CD4-positive, CD25-positive, alpha-beta regulatory T cell (primary cell): ENCODE data around the gene CNOT3. TPM values are rescaled to one million over a fixed set of nuclear protein-coding genes. Genes with fewer than 3 reads are reported as not detected.
A peak's percentile ranks its signal among the peaks of the same experiment; 100 is the strongest.
"Not testable (repeated sequence)": the region's sequence is repeated elsewhere in the genome, so short reads cannot be mapped to it uniquely, and the experiment has no call there.

Source experiments
- ATAC-seq, 2 donors: fragments of 150-1000 bp; cut with Tn5 transposase; one replicate each; pipeline ENCODE4 v1.10.0; 2021; ENCODE audit warnings: low read depth in 2 of 2, moderate number of reproducible peaks in 2 of 2, moderate library complexity in 1 of 2
- DNase-seq, 3 donors: peaks; one replicate each; pipeline versions ENCODE4 v3.0.0 to v3.0.0-alpha.2; 2012 to 2022; ENCODE audit warnings: mixed read lengths in 1 of 3
- H3K27ac ChIP-seq: one replicate; pipeline ENCODE4 v1.7.0; 2013; ENCODE audit warnings: mild to moderate bottlenecking, low read length; ENCODE audit not compliant: insufficient read depth, poor library complexity, severe bottlenecking
- H3K27me3 ChIP-seq: one replicate; pipeline ENCODE4 v1.7.0; 2013; ENCODE audit warnings: low read length; ENCODE audit not compliant: control insufficient read depth, insufficient read depth
- H3K36me3 ChIP-seq: one replicate; pipeline ENCODE4 v1.7.0; 2013; ENCODE audit warnings: mild to moderate bottlenecking, low read length, moderate library complexity; ENCODE audit not compliant: control insufficient read depth, insufficient read depth
- H3K4me1 ChIP-seq: 2 replicates; pipeline ENCODE4 v1.7.0; 2013; ENCODE audit warnings: mild to moderate bottlenecking, low read length; ENCODE audit not compliant: insufficient read depth, control insufficient read depth, poor library complexity, severe bottlenecking
- H3K4me3 ChIP-seq: one replicate; pipeline ENCODE4 v1.7.0; 2013; ENCODE audit warnings: low read depth, mild to moderate bottlenecking, low read length, moderate library complexity
- H3K9me3 ChIP-seq, 2 experiments: 1 replicate in 1 of 2; 2 replicates in 1 of 2; pipeline ENCODE4 v1.7.0; 2013; ENCODE audit warnings: low read length in 2 of 2, mild to moderate bottlenecking in 1 of 2, moderate library complexity in 1 of 2; ENCODE audit not compliant: control insufficient read depth in 2 of 2
- H3K27ac Mint-ChIP-seq, 3 donors: one replicate each; pipeline ENCODE4 v1.8.0; 2020 to 2022; ENCODE audit warnings: mild to moderate bottlenecking in 3 of 3, mixed read lengths in 3 of 3, moderate library complexity in 2 of 3
- H3K27me3 Mint-ChIP-seq: one replicate; pipeline ENCODE4 v1.8.0; 2022; ENCODE audit warnings: mild to moderate bottlenecking, mixed read lengths
- H3K36me3 Mint-ChIP-seq: one replicate; pipeline ENCODE4 v1.8.0; 2020; ENCODE audit warnings: mixed read lengths
- H3K4me1 Mint-ChIP-seq, 4 donors: one replicate each; pipeline ENCODE4 v1.8.0; 2020 to 2022; ENCODE audit warnings: mixed read lengths in 4 of 4, mild to moderate bottlenecking in 1 of 4
- H3K4me3 Mint-ChIP-seq, 4 donors: one replicate each; pipeline ENCODE4 v1.8.0; 2020 to 2022; ENCODE audit warnings: mild to moderate bottlenecking in 4 of 4, mixed read lengths in 4 of 4, moderate library complexity in 3 of 4
- H3K9me3 Mint-ChIP-seq, 7 donors: one replicate each; pipeline ENCODE4 v1.8.0; 2020 to 2022; ENCODE audit warnings: mixed read lengths in 7 of 7, mild to moderate bottlenecking in 3 of 7, moderate library complexity in 2 of 7
- polyA plus RNA-seq, 4 donors: library from polyadenylated mRNA; unstranded; fragments of 300-500 nt; fragmentation: Illumina TruSeq; gene quantifications; one replicate each; pipeline ENCODE4 v1.2.3, GENCODE V29; 2021
- total RNA-seq: library from RNA; stranded (reverse); gene quantifications from one replicate; pipeline ENCODE4 v1.2.3, GENCODE V29; 2022

The CNOT3 gene
- total and polyA plus RNA-seq, 5 donors from 2014 or later = 3.9 to 56.9 (median 6.1) TPM

GRCh38 chr19:54179921-54180461, 42.4 kb downstream of the CNOT3 start:
- no peak for ATAC-seq
- DNase-seq = no peak
- H3K36me3 Mint-ChIP-seq = peaks cover 17% of the 10 kb centered on the region
- peaks cover 0 to 2% (median under 1%) of the 10 kb centered on the region in 4 donors for H3K4me1 Mint-ChIP-seq
- no peaks in the 10 kb centered on the region for H3K36me3 ChIP-seq
- no peaks in the 10 kb centered on the region for H3K27me3 ChIP-seq
- peaks cover 0 to 3% (median 0%) of the 10 kb centered on the region in 7 donors for H3K9me3 Mint-ChIP-seq
- no peak overlapping the region for H3K4me3 Mint-ChIP-seq
- H3K4me1 ChIP-seq = no peaks in the 10 kb centered on the region
- no peak overlapping the region for H3K27ac ChIP-seq
- no peaks in the 10 kb centered on the region for H3K27me3 Mint-ChIP-seq
- no peak overlapping the region for H3K27ac Mint-ChIP-seq
- no peaks in the 10 kb centered on the region for H3K9me3 ChIP-seq
- no peak overlapping the region for H3K4me3 ChIP-seq

- ATAC-seq (no peak), DNase-seq (no peak)
- Mint-ChIP-seq H3K27ac (no peak overlapping the region), H3K4me3 (no peak overlapping the region), H3K27me3 (no peaks in the 10 kb centered on the region), H3K36me3 (peaks cover 17% of the 10 kb centered on the region), H3K9me3 (peaks cover 0 to 3% (median 0%) of the 10 kb centered on the region in 7 donors), H3K4me1 (peaks cover 0 to 2% (median 0%) of the 10 kb centered on the region in 4 donors)
- Histone ChIP-seq H3K4me3 (no peak overlapping the region), H3K9me3 (no peaks in the 10 kb centered on the region), H3K36me3 (no peaks in the 10 kb centered on the region), H3K27me3 (no peaks in the 10 kb centered on the region), H3K4me1 (no peaks in the 10 kb centered on the region), H3K27ac (no peak overlapping the region)
Observed at GRCh38 chr19:54180691-54181091, 43.1 kb downstream of the CNOT3 start.

- not testable (repeated sequence) for H3K36me3 ChIP-seq, H3K27me3 Mint-ChIP-seq, H3K9me3 Mint-ChIP-seq
Observed at GRCh38 chr19:54181894-54182293, 44.3 kb downstream of the CNOT3 start.

GRCh38 chr19:54183431-54183830, 45.9 kb downstream of the CNOT3 start:
- no peak overlapping the region for H3K4me3 Mint-ChIP-seq
- H3K27ac Mint-ChIP-seq = no peak overlapping the region
- Histone ChIP-seq H3K9me3 (no peaks in the 10 kb centered on the region), H3K4me3 (no peak overlapping the region), H3K27me3 (no peaks in the 10 kb centered on the region), H3K27ac (no peak overlapping the region), H3K4me1 (peaks cover 7% of the 10 kb centered on the region), H3K36me3 (no peaks in the 10 kb centered on the region)
- no peaks in the 10 kb centered on the region for H3K27me3 Mint-ChIP-seq
- H3K36me3 Mint-ChIP-seq = peaks cover 12% of the 10 kb centered on the region
- no peak for ATAC-seq
- peaks cover 0 to 3% (median 0%) of the 10 kb centered on the region in 7 donors for H3K9me3 Mint-ChIP-seq
- peaks cover 0 to 22% (median 11%) of the 10 kb centered on the region in 4 donors for H3K4me1 Mint-ChIP-seq
- no peak for DNase-seq

More at GRCh38 chr19:54181894-54182293, 44.3 kb downstream of the CNOT3 start:
- H3K9me3 ChIP-seq, DNase-seq, H3K27ac Mint-ChIP-seq, H3K4me3 ChIP-seq, H3K4me1 Mint-ChIP-seq, H3K27ac ChIP-seq, ATAC-seq, H3K4me3 Mint-ChIP-seq, H3K4me1 ChIP-seq, H3K27me3 ChIP-seq: not testable (repeated sequence)
- H3K36me3 Mint-ChIP-seq = peaks cover 16% of the 10 kb centered on the region

GRCh38 chr19:54186351-54186750, 48.8 kb downstream of the CNOT3 start:
- no peaks in the 10 kb centered on the region for H3K36me3 ChIP-seq
- no peak overlapping the region for H3K4me3 ChIP-seq
- Mint-ChIP-seq H3K27me3 (no peaks in the 10 kb centered on the region), H3K9me3 (no peaks in the 10 kb centered on the region), H3K4me1 (peaks cover 0 to 34% (median 16%) of the 10 kb centered on the region in 4 donors), H3K36me3 (peaks cover 12% of the 10 kb centered on the region), H3K4me3 (peak overlapping the region in 1 of 4 donors; percentile 26), H3K27ac (no peak overlapping the region)
- ATAC-seq (no peak), DNase-seq (no peak)
- H3K4me1 ChIP-seq = peaks cover 16% of the 10 kb centered on the region
- no peaks in the 10 kb centered on the region for H3K27me3 ChIP-seq
- no peaks in the 10 kb centered on the region for H3K9me3 ChIP-seq
- no peak overlapping the region for H3K27ac ChIP-seq

GRCh38 chr19:54186934-54187381, 49.4 kb downstream of the CNOT3 start:
- Histone ChIP-seq H3K4me1 (peaks cover 22% of the 10 kb centered on the region), H3K9me3 (no peaks in the 10 kb centered on the region), H3K36me3 (no peaks in the 10 kb centered on the region), H3K4me3 (no peak overlapping the region), H3K27me3 (no peaks in the 10 kb centered on the region), H3K27ac (no peak overlapping the region)
- Mint-ChIP-seq H3K9me3 (no peaks in the 10 kb centered on the region), H3K4me1 (peaks cover 0 to 39% (median 18%) of the 10 kb centered on the region in 4 donors), H3K27me3 (no peaks in the 10 kb centered on the region), H3K36me3 (peaks cover 12% of the 10 kb centered on the region), H3K4me3 (peak overlapping the region in 3 of 4 donors; percentile 68 to 85 (median 77)), H3K27ac (peak overlapping the region in 1 of 3 donors; percentile 90)
- ATAC-seq (no peak), DNase-seq (no peak)

- Mint-ChIP-seq H3K9me3 (no peaks in the 10 kb centered on the region), H3K27me3 (no peaks in the 10 kb centered on the region), H3K36me3 (peaks cover 12% of the 10 kb centered on the region), H3K4me3 (peak overlapping the region; percentile 76 to 91 (median 81)), H3K27ac (peak overlapping the region; percentile 86 to 93 (median 90)), H3K4me1 (peaks cover 0 to 53% (median 26%) of the 10 kb centered on the region in 4 donors)
- DNase-seq (peak in 2 of 3 donors; percentile 52 to 63), ATAC-seq (no peak)
- Histone ChIP-seq H3K4me1 (peaks cover 26% of the 10 kb centered on the region), H3K9me3 (no peaks in the 10 kb centered on the region), H3K27me3 (no peaks in the 10 kb centered on the region), H3K4me3 (no peak overlapping the region), H3K36me3 (peaks cover 2% of the 10 kb centered on the region), H3K27ac (peak overlapping the region; percentile 100)
Observed at GRCh38 chr19:54188215-54188871, 50.8 kb downstream of the CNOT3 start.
